ENCODE results near the gene OCA2. TPM values are rescaled to one million over a fixed set of nuclear protein-coding genes. Genes with fewer than 3 reads are reported as not detected.
"Not testable (repeated sequence)": the region's sequence is repeated elsewhere in the genome, so short reads cannot be mapped to it uniquely, and the experiment has no call there.

OCA2 gene
- total and polyA plus RNA-seq, 2 of the 8 experiments (the other 6 are each of a cell fraction or from before 2014, with no cell fraction given), result 0.20 TPM

DNA sequence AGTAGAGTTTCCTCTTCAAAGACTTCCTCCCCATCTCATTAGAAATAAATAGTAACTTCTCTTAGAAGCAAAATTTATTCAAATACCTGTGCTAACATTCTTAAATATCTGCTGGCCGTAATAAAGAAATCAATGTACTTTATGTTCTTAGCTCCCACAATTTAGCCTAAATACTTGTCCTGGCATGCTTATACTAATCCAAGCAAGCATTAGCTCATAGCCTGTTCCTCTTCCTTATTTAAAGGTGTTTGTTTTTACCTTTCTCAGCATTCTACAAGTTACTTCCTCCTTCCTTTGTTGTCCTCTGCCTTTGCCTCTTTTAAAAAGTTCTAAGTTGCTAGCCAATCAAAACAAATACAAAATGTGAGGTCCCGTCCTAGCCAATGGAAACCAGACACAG lies 90.9 kb downstream of the OCA2 start:
- not testable (repeated sequence) for H3K56ac ChIP-seq (replicated peaks; ENCODE audit: insufficient read length, low read depth, low read length); H3K14ac ChIP-seq (ENCODE audit: insufficient read length); H3K9ac ChIP-seq (replicated peaks in 1 of 4; ENCODE audit: extremely low read depth in 1 of 4, low read depth in 3 of 4, low read length in 3 of 4); H3K27ac ChIP-seq (ENCODE audit: low read depth, low read length); H3K18ac ChIP-seq (ENCODE audit: extremely low read depth, low read length); H2BK120ac ChIP-seq (replicated peaks; ENCODE audit: low read depth, low read length); H4K91ac ChIP-seq (replicated peaks; ENCODE audit: insufficient read length, low read length); H3K79me2 ChIP-seq (ENCODE audit: control insufficient read depth in 1 of 2, insufficient read depth in 2 of 2, low read length in 2 of 2); H3K23ac ChIP-seq (ENCODE audit: insufficient read length); H3K4me3 ChIP-seq (ENCODE audit: extremely low read depth in 1 of 4, insufficient read depth in 2 of 4, low read depth in 3 of 4, low read length in 4 of 4); H4K5ac ChIP-seq (ENCODE audit: insufficient read length, low read depth, low read length); H3K23me2 ChIP-seq (ENCODE audit: low read depth, low read length); H2BK20ac ChIP-seq (ENCODE audit: low read length); H3K36me3 ChIP-seq (ENCODE audit: control insufficient read depth in 2 of 4, insufficient read depth in 4 of 4, low read length in 3 of 4); DNase-seq (ENCODE audit: low read depth in 1 of 2, low spot score in 2 of 2); H3K4ac ChIP-seq (replicated peaks; ENCODE audit: insufficient read length, low read depth, low read length); FAIRE-seq; H4K20me1 ChIP-seq (replicated peaks in 1 of 2; ENCODE audit: control insufficient read depth in 1 of 2, insufficient read depth in 2 of 2, low read length in 2 of 2); H3K9me3 ChIP-seq (ENCODE audit: insufficient read depth in 2 of 2, low read depth in 1 of 2, low read length in 1 of 2); H3K27me3 ChIP-seq (replicated peaks in 1 of 4; ENCODE audit: control insufficient read depth in 3 of 4, extremely low read depth in 1 of 4, insufficient read depth in 3 of 4, low read length in 3 of 4); H3K79me1 ChIP-seq (ENCODE audit: low read depth, low read length); H3K4me1 ChIP-seq (replicated peaks in 1 of 4; ENCODE audit: control insufficient read depth in 3 of 4, insufficient read depth in 4 of 4, low read length in 3 of 4); H2BK12ac ChIP-seq (ENCODE audit: low read depth, low read length); H3K4me2 ChIP-seq (ENCODE audit: insufficient read depth in 1 of 2, low read depth in 2 of 2, low read length in 2 of 2); H4K8ac ChIP-seq (ENCODE audit: extremely low read depth, insufficient read depth, low read length); H2AK5ac ChIP-seq (ENCODE audit: low read depth, low read length); H2BK15ac ChIP-seq (ENCODE audit: low read length); H2BK5ac ChIP-seq (ENCODE audit: low read depth, low read length)
- 0 out of 2 replicates have a peak overlapping the region, but pooled peaks have one; percentile 22 for H2AFZ ChIP-seq (ENCODE audit: low read length)
- POLR2A ChIA-PET (ENCODE audit: partially characterized antibody), result interaction anchor here (0.6 kb wide), 1 partner anchor 128 kb away, joined by 3 read pairs; no protein-coding TSS in a partner anchor
- CTCF ChIA-PET (ENCODE audit: partially characterized antibody), result interaction anchor here (2.6 kb wide), 1 partner anchor 14 kb away, joined by 9 read pairs; no protein-coding TSS in a partner anchor
- 73% methylated on average over 2 of the region's 2 CpGs; no CpG with 5 or more reads in 1 of the 2 experiments for WGBS, 2 experiments (ENCODE audit: extremely low coverage in 1 of 2, insufficient coverage in 1 of 2, insufficient read length in 1 of 2, insufficient replicate concordance in 2 of 2, low coverage in 1 of 2, low lambda C conversion rate in 2 of 2, missing lambda C conversion rate in 1 of 2)

All from H1 (cell line).